Activated CD4-positive, alpha-beta T cell treated with anti-CD3 and anti-CD28 coated beads for 48 hours (primary cell): ENCODE data around the gene IER5.

ENCODE experiments used
- DNase-seq: peaks from one replicate; pipeline ENCODE4 v3.0.0-alpha.2; 2020

IER5 gene

GRCh38 chr1:181099152-181100014 lies 10.9 kb downstream of the IER5 start:
- peak; percentile 62 for DNase-seq

GRCh38 chr1:181100015-181100905 lies 11.8 kb downstream of the IER5 start:
- DNase-seq = peak; percentile 58

GRCh38 chr1:181100934-181101333 lies 12.4 kb downstream of the IER5 start:
- no peak for DNase-seq

- no peak for DNase-seq
Observed at GRCh38 chr1:181101581-181102226, 13.2 kb downstream of the IER5 start.

- DNase-seq = no peak
Observed at GRCh38 chr1:181102841-181103240, 14.3 kb downstream of the IER5 start.

GRCh38 chr1:181103399-181103798 lies 14.9 kb downstream of the IER5 start:
- no peak for DNase-seq

GRCh38 chr1:181104042-181104789 lies 15.7 kb downstream of the IER5 start:
- DNase-seq = no peak

- peak; percentile 55 for DNase-seq
Observed at GRCh38 chr1:181104790-181105133, 16.3 kb downstream of the IER5 start.

- peak; percentile 92 for DNase-seq
Observed at GRCh38 chr1:181105134-181106021, 16.9 kb downstream of the IER5 start.

- no peak for DNase-seq
Observed at GRCh38 chr1:181106022-181106312, 17.5 kb downstream of the IER5 start.

GRCh38 chr1:181106479-181106878 lies 18.0 kb downstream of the IER5 start:
- DNase-seq = no peak

- no peak for DNase-seq
Observed at GRCh38 chr1:181107711-181108110, 19.2 kb downstream of the IER5 start.

- DNase-seq = no peak
Observed at GRCh38 chr1:181108304-181108867, 19.9 kb downstream of the IER5 start.

- DNase-seq = no peak
Observed at GRCh38 chr1:181110013-181110412, 21.5 kb downstream of the IER5 start.

GRCh38 chr1:181111559-181111958 lies 23.1 kb downstream of the IER5 start:
- no peak for DNase-seq

- no peak for DNase-seq
Observed at GRCh38 chr1:181112071-181112929, 23.8 kb downstream of the IER5 start.

GRCh38 chr1:181113059-181113641 lies 24.6 kb downstream of the IER5 start:
- DNase-seq = no peak

- no peak for DNase-seq
Observed at GRCh38 chr1:181114574-181115367, 26.3 kb downstream of the IER5 start.

GRCh38 chr1:181115368-181115684 lies 26.8 kb downstream of the IER5 start:
- DNase-seq = no peak
